NCI-H774 (cell line): ENCODE measurements around the gene NMU.
"Not testable (repeated sequence)": the region's sequence is repeated elsewhere in the genome, so short reads cannot be mapped to it uniquely, and the experiment has no call there.

Source experiments
- DNase-seq: peaks from one replicate; lab custom pipeline; 2025; lab: John Stamatoyannopoulos, UW

NMU gene

DNA sequence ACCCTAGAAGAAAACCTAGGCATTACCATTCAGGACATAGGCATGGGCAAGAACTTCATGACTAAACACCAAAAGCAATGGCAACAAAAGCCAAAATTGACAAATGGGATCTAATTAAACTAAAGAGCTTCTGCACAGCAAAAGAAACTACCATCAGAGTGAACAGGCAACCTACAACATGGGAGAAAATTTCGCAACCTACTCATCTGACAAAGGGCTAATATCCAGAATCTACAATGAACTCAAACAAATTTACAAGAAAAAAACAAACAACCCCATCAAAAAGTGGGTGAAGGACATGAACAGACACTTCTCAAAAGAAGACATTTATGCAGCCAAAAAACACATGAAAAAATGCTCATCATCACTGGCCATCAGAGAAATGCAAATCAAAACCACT, 12.0 kb downstream of the NMU start:
- not testable (repeated sequence) for DNase-seq

- DNase-seq = no peak
Observed at GRCh38 chr4:55618546-55619143, 17.5 kb downstream of the NMU start.

- DNase-seq = no peak
Observed at GRCh38 chr4:55617587-55618197, 18.4 kb downstream of the NMU start.

DNA sequence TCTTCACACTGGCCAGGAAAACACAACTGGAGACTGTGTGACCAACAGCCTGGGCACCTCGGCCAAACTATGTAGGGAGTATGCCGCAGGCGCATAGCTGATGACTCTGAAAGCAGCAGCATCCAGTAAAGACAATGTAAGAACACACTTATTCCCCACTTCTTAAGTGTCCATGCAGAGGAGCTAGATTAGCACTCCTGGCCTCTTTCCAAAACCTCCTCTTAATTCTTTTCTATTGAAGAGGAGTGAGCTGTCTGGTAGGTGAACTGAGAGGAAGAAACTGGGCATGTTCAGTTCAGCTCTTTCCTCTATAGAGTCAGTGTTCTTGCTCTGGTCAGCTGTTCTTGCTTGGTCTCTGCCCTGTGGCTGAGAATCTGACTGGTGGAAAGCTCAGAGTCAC, 21.1 kb downstream of the NMU start:
- no peak for DNase-seq

DNA sequence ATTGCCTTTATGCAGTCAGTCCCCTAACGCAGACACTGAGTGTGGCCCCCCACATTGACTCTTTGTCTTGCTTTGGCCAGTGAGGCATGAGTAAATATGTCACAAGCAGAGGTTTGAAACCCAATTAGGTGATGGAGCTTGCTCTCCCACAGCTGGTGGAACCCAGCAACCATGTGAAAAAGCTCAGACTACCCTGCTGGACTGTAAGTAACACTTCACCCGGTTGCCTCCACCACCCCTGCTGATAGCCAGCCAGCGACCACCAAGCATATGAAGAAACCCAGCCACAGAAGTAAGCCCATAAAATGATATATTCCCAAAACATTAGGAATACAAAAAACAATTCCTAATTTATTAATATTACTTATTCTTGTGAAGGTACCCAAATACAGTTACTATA, 22.5 kb downstream of the NMU start:
- DNase-seq = no peak

DNA sequence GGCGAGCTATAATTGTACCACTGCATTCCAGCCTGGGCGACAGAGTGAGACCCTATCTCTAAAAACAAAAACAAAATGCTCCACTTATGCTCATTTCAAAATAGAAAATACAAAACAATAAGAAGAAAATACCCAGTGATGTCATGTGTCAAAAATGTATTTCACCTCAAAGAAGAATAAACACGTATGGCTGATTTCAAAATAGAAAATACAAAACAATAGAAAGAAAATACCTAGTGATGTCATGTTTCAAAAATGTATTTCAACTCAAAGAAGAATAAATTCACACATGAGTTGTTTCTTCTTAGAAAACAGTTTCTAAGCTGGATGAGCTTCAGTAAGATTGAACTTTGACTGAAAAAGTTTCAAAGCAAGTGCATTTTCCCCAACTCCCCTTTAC, 23.8 kb downstream of the NMU start:
- DNase-seq = no peak

GRCh38 chr4:55611358-55612059, 24.6 kb downstream of the NMU start:
- DNase-seq = no peak

GRCh38 chr4:55610381-55610780, 25.7 kb downstream of the NMU start:
- DNase-seq = no peak

DNA sequence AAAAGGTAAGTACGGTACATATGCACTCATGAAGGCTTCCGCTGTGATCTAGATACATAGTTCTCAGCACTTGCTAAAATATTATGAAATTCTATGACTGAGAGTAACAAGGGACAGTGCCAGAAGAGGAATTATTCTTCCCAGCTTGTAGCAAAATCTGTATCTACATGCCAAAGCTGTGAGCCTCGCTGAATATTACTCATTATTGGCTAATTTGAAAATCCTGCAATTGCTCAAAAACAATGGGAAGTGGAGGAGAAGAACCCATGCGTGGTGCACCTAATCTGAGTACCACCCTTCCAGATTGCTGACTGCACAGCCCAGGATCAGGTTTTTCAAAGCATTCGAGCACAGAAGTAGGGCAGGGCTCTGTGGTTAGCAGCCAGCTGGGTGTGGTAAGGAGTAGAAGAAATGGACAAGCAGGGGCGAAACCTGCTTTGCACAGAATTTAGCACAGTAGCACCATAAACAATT, 26.7 kb downstream of the NMU start:
- no peak for DNase-seq

GRCh38 chr4:55608591-55608990, 27.5 kb downstream of the NMU start:
- no peak for DNase-seq

- no peak for DNase-seq
Observed at GRCh38 chr4:55604996-55605395, 31.1 kb downstream of the NMU start.

DNA sequence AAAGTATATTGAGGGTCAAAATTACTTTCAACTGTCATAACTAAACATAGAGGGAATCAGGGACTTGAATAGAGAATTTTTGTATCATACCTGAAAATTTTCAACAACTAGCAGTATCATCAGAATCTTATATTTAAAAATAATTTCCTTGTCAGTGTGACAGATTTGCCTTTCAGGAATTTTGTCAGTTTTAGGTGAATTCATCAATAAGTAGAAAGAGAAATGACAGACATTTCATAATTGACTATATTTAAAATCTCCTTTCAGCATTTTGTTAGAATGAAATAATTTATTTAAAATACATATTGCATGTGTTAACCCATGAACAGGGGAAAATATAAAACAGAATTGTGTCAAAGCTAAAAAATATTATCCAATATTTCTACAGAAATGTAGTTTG, 35.5 kb downstream of the NMU start:
- no peak for DNase-seq

GRCh38 chr4:55598641-55599040, 37.5 kb downstream of the NMU start:
- DNase-seq = no peak

DNA sequence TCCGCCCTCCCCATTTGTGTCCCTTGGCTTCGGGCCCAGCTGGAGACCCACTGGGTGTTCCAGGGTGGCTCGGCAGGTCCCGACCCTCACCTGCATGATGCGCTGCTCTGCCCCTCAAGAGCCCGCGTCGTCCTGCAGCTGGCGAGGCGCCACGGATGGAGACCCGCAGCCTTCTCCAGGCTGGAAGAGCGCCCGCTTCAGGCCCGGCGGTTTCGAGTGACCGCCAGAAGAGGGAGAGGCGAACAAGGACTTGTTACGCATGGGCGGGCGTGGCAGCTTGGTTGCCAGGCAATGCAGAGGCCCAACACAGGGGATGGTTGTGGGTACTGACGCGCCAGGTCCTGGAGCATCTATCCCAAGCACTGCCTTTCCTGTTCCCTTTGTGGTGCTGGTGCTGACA, 44.1 kb downstream of the NMU start, which contains the start of gene PDCL2:
PDCL2 (minus strand) TSS at position 232 of the 400 bp plus-strand sequence; CDS start at position 96, 136 bp downstream.
- DNase-seq = no peak

GRCh38 chr4:55588160-55588559, 47.9 kb downstream of the NMU start:
- DNase-seq = no peak

DNA sequence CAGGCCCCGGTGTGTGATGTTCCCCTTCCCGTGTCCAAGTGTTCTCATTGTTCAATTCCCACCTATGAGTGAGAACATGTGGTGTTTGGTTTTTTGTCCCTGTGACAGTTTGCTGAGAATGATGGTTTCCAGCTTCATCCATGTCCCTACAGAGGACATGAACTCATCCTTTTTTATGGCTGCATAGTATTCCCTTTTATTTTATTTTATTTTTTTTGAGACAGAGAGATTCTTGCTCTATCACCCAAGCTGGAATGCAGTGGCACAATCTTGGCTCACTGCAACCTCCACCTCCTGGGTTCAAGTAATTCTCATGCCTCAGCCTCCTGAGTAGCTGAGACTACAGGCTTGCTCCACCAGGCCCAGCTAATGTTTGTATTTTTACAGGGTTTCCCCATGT, 53.3 kb downstream of the NMU start:
- not testable (repeated sequence) for DNase-seq

- DNase-seq = no peak
Observed at GRCh38 chr4:55578341-55579010, 57.6 kb downstream of the NMU start.

DNA sequence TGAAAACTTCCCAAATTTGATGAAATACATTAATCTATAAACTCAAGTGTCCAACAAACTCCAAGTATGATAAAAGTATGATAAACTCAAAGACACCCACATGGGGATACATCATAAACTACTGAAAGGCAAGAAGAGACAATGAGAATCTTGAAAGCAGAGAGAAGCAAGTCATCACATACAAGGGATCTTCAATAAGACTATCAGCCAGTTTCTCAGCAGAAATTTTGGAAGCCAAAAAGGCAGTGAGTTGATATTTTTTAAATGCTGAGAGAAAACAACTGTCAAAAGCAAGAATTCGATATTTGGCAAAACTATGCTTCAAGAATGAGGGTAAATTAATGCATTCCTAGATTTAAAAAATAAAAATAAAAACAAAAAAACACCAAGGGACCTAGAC, 60.6 kb downstream of the NMU start:
- no peak for DNase-seq

DNA sequence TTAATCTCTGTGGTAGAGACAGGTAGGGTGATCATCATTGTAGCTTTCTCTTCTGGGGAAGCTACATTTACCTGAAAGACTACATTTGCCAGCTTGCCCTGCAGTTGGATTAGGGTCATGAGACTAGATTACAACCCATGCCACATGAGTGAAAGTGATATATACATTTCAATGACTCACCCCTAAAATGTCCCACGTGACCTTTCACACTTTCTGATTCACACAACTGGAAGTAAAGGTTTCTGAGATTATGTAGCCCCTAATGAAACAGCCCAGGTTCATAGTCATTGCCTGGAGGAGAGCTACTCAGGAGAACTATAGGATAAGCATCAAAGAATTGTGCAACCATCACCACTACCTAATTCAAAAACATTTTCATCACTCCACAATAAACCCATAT, 61.8 kb downstream of the NMU start:
- no peak for DNase-seq

- no peak for DNase-seq
Observed at GRCh38 chr4:55571806-55572205, 64.3 kb downstream of the NMU start.

DNA sequence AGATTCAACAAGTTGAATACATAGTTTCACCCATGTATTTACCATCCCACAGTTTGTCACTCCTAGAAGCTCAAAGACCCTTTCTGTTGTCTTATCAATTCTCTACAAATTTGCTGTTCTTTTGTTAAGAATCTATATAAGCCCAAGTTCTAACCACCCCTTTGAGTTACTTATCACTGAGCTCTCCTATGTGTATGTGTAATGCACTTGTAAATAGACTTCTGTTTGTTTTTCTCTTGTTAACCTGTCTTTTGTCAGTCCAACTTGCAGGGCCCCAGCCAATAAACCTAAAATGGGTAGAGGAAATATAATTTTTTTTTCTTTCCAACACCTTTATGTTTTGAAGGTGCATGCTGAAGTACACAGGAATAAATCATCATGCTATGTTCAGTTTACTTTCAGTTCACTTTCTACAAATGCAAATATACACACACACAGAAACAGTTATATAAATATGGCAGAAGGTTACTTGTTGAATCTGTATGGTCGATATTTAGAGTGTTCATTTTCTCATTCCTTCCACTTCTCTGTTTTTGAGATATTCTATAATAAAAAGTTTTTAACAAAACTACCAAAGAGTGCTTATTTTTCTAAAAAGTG, 67.1 kb downstream of the NMU start:
- peak; percentile 8 for DNase-seq

- DNase-seq = no peak
Observed at GRCh38 chr4:55561889-55562288, 74.2 kb downstream of the NMU start.
